Measurements from ENCODE around the gene ERGIC1. TPM values are rescaled to one million over a fixed set of nuclear protein-coding genes. Genes with fewer than 3 reads are reported as not detected.

Gene ERGIC1
- total and polyA plus RNA-seq, 10 of the 15 experiments (the other 5 are each of a cell fraction or from before 2014, with no cell fraction given) = 8.8 to 104 (median 76.3) TPM

GRCh38 chr5:172825610-172826204 is 8.3 kb upstream of the ERGIC1 start (continued):
- TF ChIP-seq ZBTB11 (CRISPR knock-in tag; IDR thresholded peaks at IDR 0.05) = no peak
- no peak for TF ChIP-seq NFYB (IDR thresholded peaks at IDR 0.05; ENCODE audit: insufficient read depth, low read depth, low read length)

- H3K27ac ChIP-seq (ENCODE audit: control insufficient read depth, insufficient read depth) = no peak overlapping the region
- H2AFZ ChIP-seq (ENCODE audit: control insufficient read depth, low read depth, low read length) = no peak overlapping the region
- ChIA-PET RAD21 (ENCODE audit: unreplicated experiment) (interaction anchor here (1.2 kb wide), 1 partner anchor 30 kb away, joined by 4 read pairs; no protein-coding TSS in a partner anchor), CTCF (no interaction called here), SMC1A (ENCODE audit: uncharacterized antibody, unreplicated experiment) (interaction anchor here (0.6 kb wide), 1 partner anchor 66 kb away, joined by 3 read pairs; no protein-coding TSS in a partner anchor), POLR2A (no interaction called here)
- ATAC-seq (no peak), DNase-seq (ENCODE audit: low read depth, low spot score) (no peak), FAIRE-seq (no peak)
- intact Hi-C loops (cut with micrococcal nuclease; ENCODE audit: unreplicated experiment) = no loop called here
- in situ Hi-C loops (cut with MboI) = no loop called here
- 49% methylated on average over 2 of the region's 2 CpGs for WGBS (ENCODE audit: insufficient coverage, insufficient replicate concordance, low lambda C conversion rate, missing lambda C conversion rate)
- no peak overlapping the region for H3K4me3 ChIP-seq
- no peaks in the 10 kb centered on the region for H3K36me3 ChIP-seq (ENCODE audit: control insufficient read depth in 2 of 2, insufficient read depth in 2 of 2, low read length in 1 of 2)
- peaks cover 6% of the 10 kb centered on the region; the same call in 1 of the 3 replicates for H3K9me3 ChIP-seq (replicated peaks; ENCODE audit: control insufficient read depth, insufficient read depth, low read length)
- no peaks in the 10 kb centered on the region for H3K79me2 ChIP-seq (ENCODE audit: control insufficient read depth, insufficient read depth, low read length)
- no peaks in the 10 kb centered on the region for H3K4me1 ChIP-seq (ENCODE audit: control insufficient read depth, insufficient read depth, low read length)
- H3K9ac ChIP-seq (ENCODE audit: control insufficient read depth, insufficient read depth, low read length) = no peak overlapping the region
- no peak overlapping the region for H3K4me2 ChIP-seq (ENCODE audit: control insufficient read depth, insufficient read depth)
- no peaks in the 10 kb centered on the region for H4K20me1 ChIP-seq (ENCODE audit: control insufficient read depth, insufficient read depth)
- BruUV-seq (replicated peaks) = no TSS peak
- no peaks in the 10 kb centered on the region for H3K27me3 ChIP-seq (replicated peaks in 1 of 2; ENCODE audit: control insufficient read depth in 2 of 2, insufficient read depth in 2 of 2, low read length in 1 of 2)
- no peak for TF ChIP-seq ZBTB4 (CRISPR knock-in tag; IDR thresholded peaks at IDR 0.05)
- no peak for TF ChIP-seq CHD4 (IDR thresholded peaks at IDR 0.05)
- TF ChIP-seq MLLT1 (IDR thresholded peaks at IDR 0.05) = no peak
- no peak for TF ChIP-seq ZBTB40 (IDR thresholded peaks at IDR 0.05; ENCODE audit: borderline replicate concordance)
- TF ChIP-seq NFXL1 (IDR thresholded peaks at IDR 0.05; ENCODE audit: borderline replicate concordance) = no peak
- TF ChIP-seq ETV6 (conservative IDR thresholded peaks at IDR 0.05 in 1 of 2, IDR thresholded peaks at IDR 0.05 in 1 of 2; ENCODE audit: borderline replicate concordance in 1 of 2, low read depth in 1 of 2) = no peak
These were observed 6.2 kb upstream of the ERGIC1 start for GRCh38 chr5:172827841-172828240.
